TTC549 (cell line): ENCODE results near the gene KCNG4.

Experiments used
- FAIRE-seq: peaks from 2 replicates; lab custom pipeline; 2012; peaks lifted over from hg19 to GRCh38; lab: Jason Lieb, UNC

KCNG4 gene

GRCh38 chr16:84182680-84183571 lies 56.9 kb downstream of the KCNG4 start:
- no peak for FAIRE-seq

- no peak for FAIRE-seq
Observed at GRCh38 chr16:84182104-84182503, 57.7 kb downstream of the KCNG4 start.

- FAIRE-seq, result no peak
Observed at GRCh38 chr16:84181144-84181915, 58.5 kb downstream of the KCNG4 start.

GRCh38 chr16:84180519-84181140 lies 59.2 kb downstream of the KCNG4 start:
- no peak for FAIRE-seq

GRCh38 chr16:84179612-84180320 lies 60.0 kb downstream of the KCNG4 start:
- FAIRE-seq, result no peak

- no peak for FAIRE-seq
Observed at GRCh38 chr16:84178892-84179611, 60.8 kb downstream of the KCNG4 start.

GRCh38 chr16:84178146-84178765 lies 61.6 kb downstream of the KCNG4 start:
- no peak for FAIRE-seq

- FAIRE-seq, result no peak
Observed at GRCh38 chr16:84177741-84178073, 62.1 kb downstream of the KCNG4 start.

- no peak for FAIRE-seq
Observed at GRCh38 chr16:84176192-84177053, 63.4 kb downstream of the KCNG4 start.

GRCh38 chr16:84175350-84176081 lies 64.3 kb downstream of the KCNG4 start:
- FAIRE-seq, result no peak

GRCh38 chr16:84174396-84174795 lies 65.4 kb downstream of the KCNG4 start:
- no peak for FAIRE-seq

- no peak for FAIRE-seq
Observed at GRCh38 chr16:84169765-84170310, 70.0 kb downstream of the KCNG4 start.
